Posterior vena cava (tissue), 2 donors: ENCODE measurements around the gene BORA. TPM values are rescaled to one million over a fixed set of nuclear protein-coding genes. Genes with fewer than 3 reads are reported as not detected.
"Not testable (repeated sequence)": the region's sequence is repeated elsewhere in the genome, so short reads cannot be mapped to it uniquely, and the experiment has no call there.

Source experiments
- DNase-seq: peaks from one replicate; pipeline ENCODE4 v3.0.0-alpha.2; 2020; ENCODE audit warnings: low spot score
- intact Hi-C, 2 donors: fragments of 100-400 bp; cut with DNase I; formaldehyde crosslinking; loops; one replicate each; pipeline versions ENCODE4 v1.14.1 to v1.14.2; 2022 to 2023
- total RNA-seq, 2 donors: library from RNA; stranded (reverse); fragmentation: NEBNext Ultra II Directional; extraction: Animal tissue kit (Norgen Biotek cat#: 25700); gene quantifications; one replicate each; pipeline ENCODE4 v1.2.1, GENCODE V29; 2021
- donor health status: DM: yes; HTN: yes; CAD: no.
- donor health status: DM: yes; HTN: yes; CAD: no.

BORA gene
- total RNA-seq, 2 donors from 2014 or later: 1.8 to 2.2 TPM

DNA sequence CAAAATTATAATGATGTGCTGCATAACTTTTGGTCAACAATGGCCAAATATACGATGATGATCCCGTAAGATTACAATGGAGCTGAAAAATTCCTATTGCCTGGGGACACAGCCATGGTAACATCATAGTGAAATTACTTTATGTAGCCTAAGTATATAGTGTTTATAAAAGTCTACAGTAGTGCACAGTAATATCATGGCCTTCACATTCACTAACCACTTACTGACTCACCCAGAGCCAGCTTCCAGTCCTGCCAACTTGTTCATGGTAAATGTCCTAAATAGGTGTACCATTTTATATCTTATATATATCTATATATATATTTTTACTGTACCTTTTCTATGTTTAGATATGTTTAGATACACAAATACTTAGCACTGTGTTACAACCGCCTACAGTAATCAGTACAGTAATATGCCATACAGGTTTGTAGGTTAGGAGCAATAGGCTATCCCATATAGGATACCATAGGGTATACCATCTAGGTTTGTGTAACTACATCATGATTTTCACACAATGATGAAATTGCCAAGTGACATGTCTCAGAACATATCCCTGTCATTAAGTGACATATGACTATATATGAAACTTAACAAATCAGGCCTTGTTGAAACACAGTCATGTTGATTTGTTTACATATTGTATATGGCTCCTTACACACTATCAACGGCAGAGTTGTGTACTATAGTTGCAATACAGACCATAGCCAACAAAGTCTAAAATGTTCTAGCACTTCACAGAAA, 30.2 kb downstream of the BORA start:
- no peak for DNase-seq
- intact Hi-C loops: no loop called here

DNA sequence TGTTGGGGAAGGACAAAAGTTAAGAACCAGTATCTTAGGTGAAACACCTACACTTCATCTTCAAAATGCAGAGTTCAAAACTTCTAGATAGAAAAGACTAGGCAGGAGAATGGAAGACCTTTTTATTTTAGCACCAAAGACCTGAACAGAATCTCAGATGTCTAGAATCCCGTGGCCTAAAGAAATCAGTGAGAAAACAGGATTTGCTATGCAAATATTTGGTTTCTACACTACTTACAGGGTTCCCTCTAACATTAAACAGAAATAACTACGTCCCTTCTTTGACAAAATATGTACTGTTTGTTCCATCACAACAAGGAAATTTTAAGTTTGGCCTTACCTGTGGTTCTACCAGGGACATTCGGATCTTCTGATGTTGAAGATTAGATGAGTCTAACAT, 32.5 kb downstream of the BORA start:
- intact Hi-C loops: no loop called here
- DNase-seq: no peak

GRCh38 chr13:72763411-72763810, 35.7 kb downstream of the BORA start:
- intact Hi-C loops: no loop called here
- no peak for DNase-seq

- no peak for DNase-seq
- intact Hi-C loops: no loop called here
Measured at GRCh38 chr13:72774019-72774418, 46.3 kb downstream of the BORA start.

DNA sequence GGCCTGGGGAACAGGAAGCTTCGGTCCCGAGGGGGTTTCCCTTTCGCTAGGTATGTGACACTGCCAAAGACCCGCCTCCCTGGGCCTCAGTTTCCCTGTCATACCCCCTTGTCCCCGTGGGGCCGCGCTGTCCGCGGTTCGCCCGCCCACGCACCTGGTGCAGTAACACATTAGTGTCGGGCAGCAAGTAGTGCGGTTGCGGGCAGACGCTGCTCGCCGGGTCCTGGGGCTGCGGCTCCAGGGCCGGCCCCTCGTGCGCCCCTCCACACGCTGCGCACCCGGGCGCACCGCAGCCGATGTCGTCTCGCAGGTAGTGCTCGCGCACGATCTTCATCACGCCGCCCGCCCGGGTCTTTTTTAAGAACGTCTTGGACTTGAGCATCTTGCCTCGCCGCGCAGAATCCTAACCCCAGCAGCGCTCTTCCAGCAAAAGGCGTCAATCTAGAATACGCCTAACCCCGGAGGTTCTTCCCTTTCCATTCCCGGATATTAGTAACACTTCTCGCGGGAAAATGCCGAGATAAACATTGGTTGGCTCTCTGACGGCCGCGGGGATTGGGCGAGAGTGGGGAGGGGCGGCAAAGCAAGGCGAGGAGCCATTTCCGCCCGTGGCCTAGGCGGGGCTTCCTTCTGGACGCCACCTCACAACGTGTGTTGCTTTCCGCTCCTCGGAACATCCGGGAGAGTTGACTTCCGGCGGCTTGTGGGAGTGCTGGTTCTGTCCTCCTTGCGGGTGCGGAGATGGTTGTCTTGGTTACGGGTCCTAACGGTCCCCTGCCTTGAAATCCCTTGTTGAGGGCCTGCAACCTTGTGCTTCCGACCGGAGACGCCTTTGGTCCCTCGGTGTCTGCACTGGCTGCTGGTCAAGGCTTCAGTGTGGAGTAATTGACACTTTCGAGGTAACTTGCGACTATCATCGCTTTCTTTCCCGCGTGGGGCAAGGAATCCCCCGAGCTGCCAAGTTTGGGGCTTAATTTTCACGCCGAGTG, 54.0 kb downstream of the BORA start, which contains the start of the genes DIS3 and PIBF1:
TSS of gene DIS3 (minus strand) at position 450 of the 989 bp plus-strand sequence. CDS start at position 382, 68 bp downstream.
TSS of gene PIBF1 (plus strand) at position 683 of the 989 bp plus-strand sequence. CDS start 1,337 bp downstream, outside the sequence.
- DNase-seq: peak; percentile 99
- intact Hi-C loops: no loop called here

DNA sequence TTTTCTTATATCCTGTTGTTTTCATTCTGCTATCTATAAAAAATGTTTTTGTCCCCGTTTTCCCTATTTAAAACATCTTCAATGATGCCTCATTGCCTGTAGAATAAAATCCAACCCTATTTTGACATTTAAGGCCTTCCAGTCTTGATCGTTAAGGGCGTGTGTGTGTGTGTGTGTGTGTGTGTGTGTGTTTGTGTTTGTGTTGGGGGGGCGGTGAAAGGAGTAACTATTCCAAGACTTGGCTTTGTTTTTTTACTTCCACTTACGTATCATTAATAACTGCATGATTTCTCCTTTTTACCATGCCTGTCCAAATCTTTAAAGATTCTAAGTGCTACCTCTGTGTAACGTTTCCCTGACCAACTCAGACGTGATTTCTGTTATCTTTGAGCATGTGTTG, 55.0 kb downstream of the BORA start:
- intact Hi-C loops: no loop called here

GRCh38 chr13:72784679-72785078, 57.0 kb downstream of the BORA start:
- intact Hi-C loops, DNase-seq: not testable (repeated sequence)

More for the DNA sequence above, 55.0 kb downstream of the BORA start:
- DNase-seq: no peak

DNA sequence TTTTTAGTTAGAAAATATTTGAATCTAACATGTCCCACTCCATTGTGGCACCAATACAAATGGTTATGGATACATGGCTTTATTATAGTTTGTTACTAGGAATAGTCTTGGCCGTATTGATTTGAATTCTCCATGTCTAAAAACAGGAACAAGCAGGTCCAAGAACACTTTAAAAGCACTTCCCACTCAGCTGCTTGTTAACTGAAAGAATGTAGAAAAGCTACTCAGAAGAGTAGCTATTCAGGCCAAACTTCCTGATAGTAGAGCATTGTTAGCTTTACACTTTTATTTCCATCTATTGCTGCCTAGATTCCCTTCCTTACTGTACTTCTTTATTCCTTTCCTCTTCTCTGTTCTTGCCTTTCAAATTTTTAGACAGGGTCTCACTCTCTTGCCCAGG, 61.1 kb downstream of the BORA start:
- DNase-seq: no peak
- intact Hi-C loops: no loop called here

DNA sequence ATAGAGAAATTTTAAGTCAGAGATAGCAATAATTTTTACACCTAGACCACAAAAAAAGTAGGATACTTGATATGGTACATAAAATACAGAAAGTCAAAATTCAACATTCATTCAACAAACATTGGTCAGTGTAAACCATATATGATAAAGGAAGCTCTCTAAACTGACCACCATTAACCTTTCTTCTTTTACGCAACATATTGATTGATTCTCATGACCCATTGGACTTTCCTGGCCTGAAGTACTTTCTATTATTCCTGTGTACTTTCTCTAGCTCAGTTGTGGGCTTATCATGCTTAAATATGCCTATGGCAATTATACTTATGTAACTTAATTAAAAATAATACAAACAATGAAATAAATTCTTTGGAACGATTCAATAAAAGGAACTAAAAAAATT, 64.9 kb downstream of the BORA start:
- DNase-seq: no peak
- intact Hi-C loops: no loop called here

- intact Hi-C loops: no loop called here
- DNase-seq: no peak
Measured at GRCh38 chr13:72798817-72799216, 71.1 kb downstream of the BORA start.

DNA sequence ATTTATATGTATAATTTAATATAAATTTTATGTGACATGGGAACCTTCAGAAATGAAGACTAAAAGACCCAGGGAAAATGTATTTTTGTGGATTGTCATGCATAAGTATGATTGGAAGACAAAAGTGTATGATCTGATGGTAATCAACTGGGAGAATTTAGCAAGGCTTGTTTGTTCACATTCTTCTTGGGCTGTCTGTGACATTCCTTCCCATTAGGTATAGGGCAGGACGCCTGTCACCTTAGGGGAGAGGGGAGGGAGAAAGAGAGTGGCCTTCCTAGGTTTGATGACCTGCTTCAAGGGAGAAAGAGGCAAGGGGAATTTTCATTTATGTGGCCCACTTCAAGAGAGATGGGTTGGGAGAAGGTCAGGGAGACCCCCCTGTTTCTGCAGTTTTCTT, 76.6 kb downstream of the BORA start:
- no peak for DNase-seq
- intact Hi-C loops: no loop called here

Other genes with a start within 250 kb of the BORA start
- gene MZT1, start 294 bp upstream of the BORA start, total RNA-seq: 10 to 100 TPM in 1 of 2 donors, 1 to 10 TPM in 1; 5.8 to 10.1 TPM
- gene DIS3, start 54.0 kb downstream of the BORA start, total RNA-seq: 10 to 100 TPM; 23.9 to 27.1 TPM
- gene PIBF1, start 54.2 kb downstream of the BORA start, total RNA-seq: 10 to 100 TPM; 23.0 to 27.2 TPM